HFF-Myc (cell line): ENCODE data around the gene NUP43.

Source experiments
- DNase-seq: peaks from one replicate; pipeline ENCODE4 v3.0.0-alpha.2; 2011; ENCODE audit warnings: low read depth; ENCODE audit errors: extremely low read depth
- H3K4me3 ChIP-seq: replicated peaks from 2 replicates; pipeline ENCODE4 v1.5.1; 2011; ENCODE audit warnings: low read depth, mild to moderate bottlenecking, control low read depth, low read length
- TF ChIP-seq, protein P1 (sequence below): IDR thresholded peaks from 2 replicates; pipeline ENCODE4 v1.5.1; 2012; ENCODE audit warnings: mild to moderate bottlenecking, low read depth, low read length, control low read depth; ENCODE audit errors: missing control alignments

NUP43 gene

GRCh38 chr6:149771925-149772324 is 25.6 kb upstream of the NUP43 start:
- no peak overlapping the region for H3K4me3 ChIP-seq
- TF ChIP-seq, protein P1, sequence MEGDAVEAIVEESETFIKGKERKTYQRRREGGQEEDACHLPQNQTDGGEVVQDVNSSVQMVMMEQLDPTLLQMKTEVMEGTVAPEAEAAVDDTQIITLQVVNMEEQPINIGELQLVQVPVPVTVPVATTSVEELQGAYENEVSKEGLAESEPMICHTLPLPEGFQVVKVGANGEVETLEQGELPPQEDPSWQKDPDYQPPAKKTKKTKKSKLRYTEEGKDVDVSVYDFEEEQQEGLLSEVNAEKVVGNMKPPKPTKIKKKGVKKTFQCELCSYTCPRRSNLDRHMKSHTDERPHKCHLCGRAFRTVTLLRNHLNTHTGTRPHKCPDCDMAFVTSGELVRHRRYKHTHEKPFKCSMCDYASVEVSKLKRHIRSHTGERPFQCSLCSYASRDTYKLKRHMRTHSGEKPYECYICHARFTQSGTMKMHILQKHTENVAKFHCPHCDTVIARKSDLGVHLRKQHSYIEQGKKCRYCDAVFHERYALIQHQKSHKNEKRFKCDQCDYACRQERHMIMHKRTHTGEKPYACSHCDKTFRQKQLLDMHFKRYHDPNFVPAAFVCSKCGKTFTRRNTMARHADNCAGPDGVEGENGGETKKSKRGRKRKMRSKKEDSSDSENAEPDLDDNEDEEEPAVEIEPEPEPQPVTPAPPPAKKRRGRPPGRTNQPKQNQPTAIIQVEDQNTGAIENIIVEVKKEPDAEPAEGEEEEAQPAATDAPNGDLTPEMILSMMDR: no peak
- DNase-seq: no peak

DNA sequence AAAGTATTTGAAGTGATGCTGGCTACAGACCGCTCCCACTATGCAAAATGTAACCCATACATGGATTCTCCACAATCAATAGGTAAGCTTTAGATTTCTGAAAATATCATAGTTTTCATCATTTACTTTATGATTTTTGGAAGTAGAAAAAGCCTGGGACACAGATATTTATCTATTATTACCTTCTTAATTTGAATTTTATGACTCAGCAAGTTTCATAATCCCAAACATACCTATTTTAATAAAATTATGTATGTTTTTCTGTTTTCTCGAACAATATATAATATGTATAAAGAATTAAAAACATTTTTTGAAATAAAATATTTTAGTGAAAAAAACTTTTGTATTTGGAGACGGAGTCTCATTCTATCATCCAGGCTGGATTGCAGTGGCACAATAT is 24.9 kb upstream of the NUP43 start:
- no peak overlapping the region for H3K4me3 ChIP-seq
- DNase-seq: no peak
- TF ChIP-seq, protein P1: no peak

GRCh38 chr6:149769676-149770075 is 23.3 kb upstream of the NUP43 start:
- no peak overlapping the region for H3K4me3 ChIP-seq
- no peak for DNase-seq
- TF ChIP-seq, protein P1: no peak

DNA sequence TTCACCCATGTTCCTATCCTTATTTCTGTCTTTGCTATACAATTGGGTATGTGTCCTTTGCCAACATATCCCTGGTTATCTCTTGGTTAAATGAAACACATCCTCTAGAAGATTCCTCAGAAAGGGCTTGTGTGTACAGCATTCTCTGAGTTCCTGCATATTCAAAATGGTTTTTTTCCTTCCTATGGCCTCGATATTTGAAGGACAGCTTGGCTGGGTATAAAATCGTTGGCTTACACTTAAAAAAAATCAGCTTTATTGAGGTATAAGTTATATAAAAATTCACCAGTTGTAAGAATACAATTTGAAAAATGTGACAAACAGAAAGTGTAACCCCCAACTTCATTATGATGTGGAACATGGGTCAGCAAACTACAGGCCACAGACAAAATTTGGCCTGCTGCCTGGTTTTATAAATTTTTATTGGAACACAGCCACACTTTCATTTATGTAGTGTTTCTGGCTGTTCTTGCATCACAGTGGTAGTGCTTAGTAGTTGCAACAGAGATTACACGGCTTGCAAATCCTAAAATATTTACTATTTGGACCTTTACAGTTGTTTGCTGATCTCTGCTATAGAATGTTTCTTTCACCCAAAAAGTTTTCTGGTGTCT is 19.9 kb upstream of the NUP43 start:
- no peak overlapping the region for H3K4me3 ChIP-seq
- TF ChIP-seq, protein P1: no peak
- no peak for DNase-seq

GRCh38 chr6:149763866-149764265 is 17.5 kb upstream of the NUP43 start:
- no peak for DNase-seq
- TF ChIP-seq, protein P1: no peak
- no peak overlapping the region for H3K4me3 ChIP-seq

- no peak for DNase-seq
- no peak overlapping the region for H3K4me3 ChIP-seq
- TF ChIP-seq, protein P1: no peak
These were observed 15.1 kb upstream of the NUP43 start for GRCh38 chr6:149761438-149761837.

- DNase-seq: no peak
These were observed 9.9 kb upstream of the NUP43 start for GRCh38 chr6:149756261-149756636.

More at GRCh38 chr6:149756261-149756636, 9.9 kb upstream of the NUP43 start:
- TF ChIP-seq, protein P1: no peak
- H3K4me3 ChIP-seq: no peak overlapping the region
